GM21619 (cell line): ENCODE data around the gene NUDT19.
"Not testable (repeated sequence)": the region's sequence is repeated elsewhere in the genome, so short reads cannot be mapped to it uniquely, and the experiment has no call there.

ENCODE experiments used
- ATAC-seq: cut with Tn5 transposase; IDR thresholded peaks from one replicate; pipeline ENCODE4 v1.9.1; 2021; ENCODE audit not compliant: unreplicated experiment

Gene NUDT19

DNA sequence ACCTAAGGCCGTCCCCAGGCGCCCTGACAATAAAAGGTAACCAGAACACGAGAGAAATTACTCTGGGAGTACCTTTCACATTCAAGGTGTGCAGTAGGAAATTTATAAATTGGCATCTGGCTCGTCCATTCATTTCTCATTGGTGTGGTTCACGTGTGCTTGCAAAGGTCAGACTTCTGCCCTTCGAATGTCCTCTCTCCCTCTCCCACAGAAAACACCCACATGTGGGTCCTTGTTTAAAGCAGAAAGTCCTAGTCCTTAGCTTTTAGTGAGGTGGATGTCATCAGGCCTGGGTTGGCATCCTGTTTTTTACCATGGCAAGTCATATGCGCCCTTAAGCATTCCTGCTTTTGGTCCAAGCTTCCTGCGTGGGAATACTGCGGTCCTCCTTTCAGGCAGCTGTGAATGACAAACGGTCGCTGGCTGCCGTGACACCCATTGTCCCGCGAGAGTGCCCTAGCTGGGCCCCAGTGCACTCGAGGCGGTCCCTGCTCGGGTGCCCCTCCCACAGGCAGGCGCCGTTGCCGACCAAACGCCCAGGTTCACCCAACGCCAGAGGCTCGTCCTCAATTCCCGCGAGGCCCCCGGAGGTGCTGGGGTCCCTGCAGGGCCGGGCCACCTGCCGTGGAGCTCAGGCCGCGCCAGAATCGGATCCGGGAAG is at the start of gene NUDT19:
Gene NUDT19 (plus strand): TSS at position 531 of the 661 bp plus-strand sequence. CDS start 140 bp downstream, outside the sequence.
- peak; percentile 82 for ATAC-seq

DNA sequence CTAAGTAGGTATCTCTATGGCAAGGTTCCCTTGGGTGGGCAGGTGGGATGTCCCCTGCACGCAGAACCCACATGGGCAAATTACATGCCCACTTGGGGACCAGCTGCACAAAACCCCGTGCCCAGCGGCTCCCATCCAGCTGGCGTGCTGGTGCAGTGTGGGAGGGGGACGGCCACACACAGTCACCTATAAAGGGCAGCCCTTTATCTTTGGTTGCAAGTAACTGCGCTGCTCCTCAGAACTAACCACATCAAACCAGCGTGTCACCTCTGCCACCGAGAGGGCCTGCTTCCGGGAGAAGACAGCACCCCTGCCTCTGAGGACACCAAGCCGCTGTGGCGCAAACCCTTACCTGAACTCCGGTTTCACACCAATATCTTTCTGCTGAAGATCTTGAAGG is 48.9 kb upstream of the NUDT19 start:
- no peak for ATAC-seq

DNA sequence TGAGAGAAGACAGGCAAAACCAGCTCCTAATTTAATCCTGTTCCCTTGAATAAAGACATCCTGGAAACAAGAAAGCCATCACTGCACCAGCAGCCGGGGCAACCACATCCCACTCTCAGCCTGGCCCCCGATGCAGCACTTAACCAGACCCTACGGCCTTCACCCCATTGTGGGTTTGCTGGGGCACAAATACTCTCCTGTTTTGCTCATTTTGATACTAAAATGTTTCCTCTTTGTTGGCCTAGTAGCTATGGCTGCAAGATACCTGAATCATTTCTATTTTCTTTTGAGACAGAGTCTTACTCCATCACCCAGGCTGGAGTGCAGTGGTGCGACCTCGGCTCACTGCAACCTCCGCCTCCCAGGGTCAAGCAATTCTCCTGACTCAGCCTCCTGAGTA is 45.1 kb upstream of the NUDT19 start:
- ATAC-seq: no peak

DNA sequence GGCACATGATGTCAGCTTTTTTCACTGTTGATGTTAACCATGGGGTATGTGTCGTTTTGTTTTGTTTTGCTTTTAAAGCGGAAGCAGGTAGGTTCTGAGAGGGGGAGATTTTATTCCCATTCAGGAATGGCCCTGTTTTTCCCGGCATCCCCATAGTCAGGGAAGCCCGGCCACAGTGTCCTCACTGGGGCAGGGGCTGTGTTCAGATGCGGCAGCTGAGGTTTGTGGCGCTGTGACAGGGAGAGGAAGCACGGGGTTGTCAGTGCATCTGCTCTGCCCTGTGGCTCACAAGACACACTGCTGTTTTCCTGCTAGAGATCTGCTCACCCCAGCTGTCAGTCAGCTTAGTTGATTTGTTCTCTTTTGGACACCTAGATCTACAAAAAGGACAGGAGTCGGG is 44.3 kb upstream of the NUDT19 start:
- ATAC-seq: no peak

DNA sequence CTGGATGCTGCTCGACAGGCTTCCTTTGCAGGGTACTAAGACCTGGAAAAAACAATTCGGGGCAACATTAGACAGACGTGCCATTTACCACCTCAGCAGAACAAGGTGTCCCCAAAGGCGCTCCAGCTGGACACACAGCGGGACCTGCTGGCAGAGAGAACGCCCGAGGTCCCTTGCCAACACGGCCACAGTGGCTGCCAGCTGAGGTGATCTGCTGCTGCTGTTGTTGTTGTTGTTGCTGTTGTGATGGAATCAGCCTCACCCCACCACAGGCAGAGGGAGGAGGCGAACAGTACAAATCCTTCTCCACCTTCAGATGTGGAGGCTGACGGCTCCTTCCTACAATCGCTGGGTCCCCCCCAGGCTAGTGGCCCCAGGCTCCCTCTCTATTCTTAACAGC is 41.9 kb upstream of the NUDT19 start:
- no peak for ATAC-seq

DNA sequence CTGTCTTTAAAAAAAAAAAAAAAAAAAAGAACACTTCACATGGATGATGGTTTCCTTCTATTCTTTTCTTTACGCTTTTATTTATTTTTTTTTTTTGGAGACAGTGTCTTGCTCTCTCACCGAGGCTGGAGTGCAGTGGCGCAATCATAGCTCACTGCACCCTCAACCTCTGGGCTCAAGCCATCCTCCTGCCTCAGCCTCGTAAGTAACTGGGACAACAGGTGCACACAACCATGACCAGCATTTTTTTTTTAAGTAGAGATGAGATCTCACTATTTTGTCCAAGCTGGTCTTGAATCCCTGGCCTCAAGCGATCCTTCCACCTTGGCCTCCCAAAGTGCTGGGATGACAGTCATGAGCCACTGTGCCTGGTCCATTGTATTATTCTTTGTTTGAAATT is 41.0 kb upstream of the NUDT19 start:
- no peak for ATAC-seq

DNA sequence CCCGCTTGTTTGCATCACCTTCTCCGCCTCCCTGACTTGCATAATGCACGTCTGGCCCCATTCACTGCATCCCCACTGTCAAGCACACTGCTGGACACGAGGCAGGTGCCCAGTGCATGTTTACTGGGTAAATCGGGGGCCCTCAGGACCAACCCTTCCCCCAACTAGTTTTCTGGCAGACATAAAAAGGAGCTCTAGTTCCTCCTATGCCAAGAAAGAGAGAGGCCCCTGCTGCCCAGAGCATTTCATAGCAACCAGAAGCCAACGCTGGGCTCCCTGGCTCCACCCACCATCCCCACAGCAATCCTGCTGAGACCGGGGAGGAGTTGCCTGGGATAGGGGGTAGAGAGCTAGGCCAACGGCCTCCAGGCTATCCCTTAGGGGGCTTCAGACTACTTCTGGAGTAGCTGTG is 39.9 kb upstream of the NUDT19 start:
- no peak for ATAC-seq

DNA sequence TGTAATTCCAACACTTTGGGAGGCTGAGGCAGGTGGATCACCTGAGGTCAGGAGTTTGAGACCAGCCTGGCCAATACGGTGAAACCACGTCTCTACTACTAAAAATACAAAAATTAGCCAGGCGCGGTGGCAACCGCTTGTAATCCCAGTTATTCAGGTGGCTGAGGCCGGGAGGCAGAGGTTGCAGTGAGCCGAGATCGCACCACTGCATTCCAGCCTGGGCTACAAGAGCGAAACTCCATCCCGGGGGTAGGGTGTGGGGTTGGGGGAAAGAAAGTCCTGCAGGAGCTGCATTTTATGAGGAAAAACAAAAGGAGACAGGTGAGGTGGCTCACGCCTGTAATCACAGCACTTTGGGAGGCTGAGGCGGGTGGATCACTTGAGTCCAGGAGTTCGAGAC is 39.3 kb upstream of the NUDT19 start:
- ATAC-seq: not testable (repeated sequence)

DNA sequence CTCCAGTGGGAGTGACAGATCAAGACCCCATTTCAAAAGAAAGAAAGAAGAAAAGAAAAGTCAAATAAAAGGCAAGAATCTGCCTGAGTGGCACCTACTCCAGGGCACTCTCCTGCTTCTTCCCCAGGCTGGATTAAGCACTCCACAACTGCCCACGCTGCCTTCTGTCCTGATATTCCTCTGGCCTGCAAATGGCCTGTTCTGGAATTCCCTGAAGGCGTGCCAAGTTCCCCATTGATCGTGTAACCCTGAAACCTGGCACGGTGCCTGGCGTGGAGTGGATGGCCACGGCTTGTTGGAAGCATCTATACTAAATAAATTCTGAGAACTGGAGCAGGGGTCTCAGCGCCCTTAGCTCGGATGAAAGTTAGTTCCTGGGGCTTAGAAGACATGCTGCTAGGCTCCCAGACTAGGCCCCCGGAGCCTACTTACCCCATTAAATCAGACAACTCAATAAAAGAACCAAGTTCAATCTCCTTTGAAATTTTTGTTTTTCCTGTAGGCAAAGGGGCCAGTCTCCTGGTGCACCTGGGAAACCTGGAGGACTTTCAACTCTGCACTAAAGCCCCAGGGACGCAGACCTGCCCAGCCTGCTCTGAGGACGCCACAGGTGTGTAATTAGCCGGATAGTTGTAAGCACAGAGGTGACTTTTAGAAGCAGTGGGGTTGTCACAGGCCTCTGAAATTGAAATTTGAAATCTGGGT is 38.6 kb upstream of the NUDT19 start:
- no peak for ATAC-seq

DNA sequence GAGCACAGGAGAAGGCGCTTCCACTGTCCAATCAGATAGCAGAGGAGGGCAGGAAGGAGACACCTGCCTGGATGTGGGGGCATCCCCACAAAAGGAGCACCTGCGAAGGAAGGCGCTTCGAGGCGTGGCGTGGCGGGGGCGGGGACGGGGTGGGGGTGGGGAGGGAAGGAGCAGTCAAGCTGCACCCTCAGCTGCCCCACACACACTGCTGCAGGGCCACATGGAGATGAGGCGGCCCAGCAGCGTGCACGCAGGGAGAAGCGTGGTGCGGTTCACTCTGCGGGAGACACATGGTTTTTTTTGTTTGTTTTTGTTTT is 38.1 kb upstream of the NUDT19 start:
- ATAC-seq: no peak

DNA sequence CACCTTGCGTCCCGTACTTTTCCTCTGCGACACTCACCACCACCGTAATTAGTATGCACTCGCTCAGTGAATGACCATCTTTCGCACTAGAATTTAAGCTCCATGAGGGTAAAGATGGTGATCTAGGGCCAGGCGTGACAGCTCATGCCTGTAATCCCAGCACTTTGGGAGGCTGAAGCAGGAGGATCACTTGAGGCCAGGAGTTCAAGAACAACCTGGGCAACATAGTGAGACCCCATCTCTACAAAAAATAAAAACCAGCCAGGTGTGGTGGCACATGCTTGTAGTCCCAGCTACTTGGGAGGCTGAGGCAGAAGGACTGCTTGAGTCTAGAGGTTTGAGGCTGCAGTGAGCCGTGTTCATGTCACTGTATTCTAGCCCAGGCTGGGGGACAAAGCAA is 35.2 kb upstream of the NUDT19 start:
- ATAC-seq: not testable (repeated sequence)

DNA sequence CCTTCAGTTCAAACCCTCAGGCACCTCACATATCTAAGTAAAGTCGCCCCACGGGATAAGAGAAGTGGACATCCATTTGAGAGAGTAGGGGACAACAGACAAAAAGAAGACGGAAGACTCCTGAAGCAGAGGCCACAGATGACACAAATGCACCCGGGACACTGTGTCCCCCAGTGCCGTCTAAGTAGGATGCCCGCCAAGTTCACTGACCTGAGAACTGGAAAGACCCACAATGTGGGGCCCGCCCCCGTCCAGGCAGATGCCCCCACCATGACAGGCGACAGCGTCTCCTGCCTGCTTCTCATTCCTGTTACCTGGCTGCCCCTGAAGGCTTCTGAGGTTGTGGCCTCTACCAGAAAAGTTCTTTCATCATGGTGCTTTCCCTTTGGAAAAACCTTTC is 33.5 kb upstream of the NUDT19 start:
- ATAC-seq: no peak

DNA sequence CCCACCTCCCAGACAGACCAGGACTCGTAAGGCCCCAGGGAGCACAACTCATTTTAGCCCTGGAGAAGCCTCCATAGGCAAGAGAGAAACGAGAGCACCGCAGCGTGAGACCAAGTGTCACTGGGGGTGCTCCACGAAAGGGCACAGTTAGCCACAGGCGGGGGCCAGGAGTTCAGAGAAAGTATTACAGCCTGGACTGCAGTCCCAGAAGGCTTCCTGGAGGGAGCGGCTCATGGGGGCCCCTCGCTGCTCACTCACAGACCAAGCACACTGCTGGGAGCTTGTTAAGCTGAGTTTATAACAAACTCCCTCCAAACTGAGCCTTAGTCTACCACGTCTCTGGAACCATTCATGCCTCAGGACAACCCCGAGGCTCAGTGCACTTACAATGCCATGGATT is 33.1 kb upstream of the NUDT19 start:
- ATAC-seq: no peak

DNA sequence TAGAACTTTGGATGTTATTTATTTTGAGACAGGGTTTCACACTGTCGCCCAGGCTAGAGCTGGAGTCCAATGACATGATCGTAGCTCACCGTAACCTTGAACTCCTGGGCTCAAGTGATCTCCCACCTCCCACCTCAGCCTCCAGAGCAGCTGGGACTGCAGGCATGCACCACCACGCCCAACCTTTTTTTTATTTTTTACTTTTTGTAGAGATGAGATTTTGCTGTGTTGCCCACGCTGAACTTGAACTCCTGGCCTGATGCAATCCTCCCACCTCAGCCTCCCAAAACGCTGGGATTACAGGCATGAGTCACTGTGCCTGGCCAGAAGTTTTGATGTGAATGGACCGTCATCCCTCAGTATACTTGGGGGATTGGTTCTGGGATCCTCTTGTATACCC is 30.3 kb upstream of the NUDT19 start:
- ATAC-seq: no peak

DNA sequence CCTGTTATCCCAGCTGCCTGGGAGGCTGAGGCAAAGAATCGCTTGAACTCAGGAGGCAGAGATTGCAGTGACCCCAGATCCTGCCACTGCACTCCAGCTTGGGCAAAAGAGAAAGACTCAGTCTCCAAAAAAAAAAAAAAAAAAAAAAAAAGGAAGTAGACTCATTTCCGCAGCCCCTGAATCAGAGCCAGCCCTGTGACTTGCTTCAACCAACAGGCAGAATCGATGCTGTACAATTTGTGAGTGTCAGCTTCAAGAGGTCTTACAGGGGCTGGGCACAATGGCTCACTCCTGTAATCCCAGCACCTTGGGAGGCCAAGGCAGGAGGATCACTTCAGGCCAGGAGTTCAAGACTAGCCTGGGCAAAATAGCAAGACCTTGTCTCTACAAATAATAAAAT is 29.4 kb upstream of the NUDT19 start:
- no peak for ATAC-seq

DNA sequence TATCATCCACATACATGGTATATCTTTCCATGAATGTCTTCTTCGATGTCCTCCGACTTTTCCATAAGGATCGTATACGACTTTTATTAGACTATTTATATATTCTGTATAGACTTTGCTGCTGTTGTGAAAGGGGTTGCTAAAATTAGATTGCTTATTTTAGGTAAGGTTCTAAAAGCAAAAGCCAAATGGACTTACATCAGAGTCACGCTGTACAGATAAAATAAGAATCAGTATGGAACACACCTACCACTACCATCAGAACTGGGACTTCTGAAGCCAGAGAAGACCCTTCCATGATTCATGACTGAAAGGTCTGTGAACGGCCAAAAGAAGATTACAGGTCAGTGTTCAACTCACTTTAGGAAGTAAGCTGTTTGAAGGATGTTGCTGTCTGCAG is 25.5 kb upstream of the NUDT19 start:
- no peak for ATAC-seq

DNA sequence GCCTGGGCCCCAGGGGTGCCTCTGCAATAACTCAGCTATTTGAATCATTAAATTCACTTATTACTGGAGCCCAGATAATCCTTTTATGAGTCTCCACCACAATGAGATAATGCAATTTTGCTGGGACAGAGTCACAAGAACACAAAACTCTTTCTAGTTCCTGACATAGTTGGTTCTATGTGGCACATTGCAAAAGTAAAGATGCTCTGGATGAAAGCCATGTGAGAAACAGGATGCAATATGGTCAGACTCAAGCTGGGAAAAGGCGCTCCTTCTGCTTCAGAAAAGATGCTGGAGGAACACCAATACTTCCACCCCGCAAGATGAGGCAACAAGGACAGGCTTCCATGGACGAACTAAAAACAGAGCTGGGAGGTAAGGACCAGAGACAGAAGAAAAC is 22.3 kb upstream of the NUDT19 start:
- no peak for ATAC-seq

DNA sequence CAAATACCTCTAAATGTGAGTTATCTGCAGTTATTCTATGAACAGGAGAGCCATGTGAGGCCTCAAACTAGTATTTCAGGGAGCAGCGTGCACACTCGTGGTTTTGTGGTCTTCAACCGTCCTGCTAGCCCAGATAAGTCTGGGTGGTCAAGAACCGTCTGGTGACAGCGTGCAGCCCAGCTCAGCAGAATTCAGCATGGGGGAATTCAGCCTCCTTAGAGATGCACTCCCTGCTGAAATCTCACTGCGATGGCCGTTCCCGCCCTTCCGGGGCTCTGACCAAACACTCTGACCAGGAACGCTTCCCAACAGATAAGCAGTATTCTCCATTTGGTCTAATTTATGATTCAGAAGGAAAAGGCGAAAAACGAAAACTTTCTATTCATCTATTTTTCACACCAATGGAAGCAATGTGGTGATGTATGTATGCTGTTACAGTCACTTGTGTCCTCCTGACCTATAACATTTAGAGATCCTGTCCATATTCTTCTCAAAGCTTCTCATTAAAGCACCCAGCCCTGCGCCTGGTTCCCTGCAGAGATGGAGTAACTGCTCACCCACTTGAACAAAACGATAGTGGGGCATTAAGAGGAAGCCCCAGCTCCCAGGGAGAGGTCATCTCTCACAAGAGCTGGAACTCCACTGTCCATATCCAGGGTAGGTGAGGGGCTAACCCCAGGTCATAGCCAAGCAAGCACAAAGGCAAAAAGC is 19.6 kb upstream of the NUDT19 start:
- ATAC-seq: no peak

DNA sequence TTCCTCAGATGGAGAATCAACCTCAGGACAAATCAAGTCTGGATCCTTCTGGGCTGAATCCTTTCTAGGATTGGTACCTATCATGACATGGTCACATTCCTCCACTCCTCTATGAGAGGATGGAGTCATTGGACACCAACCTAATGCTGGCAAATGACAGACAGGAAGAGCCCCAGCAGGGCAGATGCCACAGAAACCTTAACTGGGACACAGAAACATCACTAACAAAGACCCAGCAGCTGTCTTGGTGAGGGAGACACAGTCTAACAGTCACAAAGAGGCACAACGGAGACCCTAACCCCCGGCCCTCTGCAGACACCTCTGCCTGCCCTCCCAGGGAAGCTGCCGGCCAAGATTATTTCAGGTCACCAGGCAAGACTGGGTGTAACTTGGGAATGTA is 18.8 kb upstream of the NUDT19 start:
- no peak for ATAC-seq

DNA sequence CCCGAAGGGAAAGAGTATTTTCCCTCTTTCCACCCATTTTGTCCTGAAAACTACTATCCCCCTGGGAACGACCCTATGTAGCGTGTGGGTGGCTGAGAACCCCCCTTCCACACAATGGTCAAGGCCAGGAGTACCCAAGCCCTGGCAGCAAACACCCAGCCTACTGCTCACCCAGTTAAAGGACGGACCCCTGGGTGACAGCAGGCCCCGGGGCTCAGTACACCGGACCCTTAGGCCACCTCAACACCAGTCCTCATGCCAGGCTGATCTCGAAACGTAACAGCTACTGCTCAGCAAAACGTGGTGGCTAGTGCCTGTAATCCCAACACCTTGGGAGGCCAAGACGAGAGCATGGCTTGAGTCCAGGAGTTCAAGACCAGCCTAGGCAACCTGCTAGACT is 18.0 kb upstream of the NUDT19 start:
- no peak for ATAC-seq

DNA sequence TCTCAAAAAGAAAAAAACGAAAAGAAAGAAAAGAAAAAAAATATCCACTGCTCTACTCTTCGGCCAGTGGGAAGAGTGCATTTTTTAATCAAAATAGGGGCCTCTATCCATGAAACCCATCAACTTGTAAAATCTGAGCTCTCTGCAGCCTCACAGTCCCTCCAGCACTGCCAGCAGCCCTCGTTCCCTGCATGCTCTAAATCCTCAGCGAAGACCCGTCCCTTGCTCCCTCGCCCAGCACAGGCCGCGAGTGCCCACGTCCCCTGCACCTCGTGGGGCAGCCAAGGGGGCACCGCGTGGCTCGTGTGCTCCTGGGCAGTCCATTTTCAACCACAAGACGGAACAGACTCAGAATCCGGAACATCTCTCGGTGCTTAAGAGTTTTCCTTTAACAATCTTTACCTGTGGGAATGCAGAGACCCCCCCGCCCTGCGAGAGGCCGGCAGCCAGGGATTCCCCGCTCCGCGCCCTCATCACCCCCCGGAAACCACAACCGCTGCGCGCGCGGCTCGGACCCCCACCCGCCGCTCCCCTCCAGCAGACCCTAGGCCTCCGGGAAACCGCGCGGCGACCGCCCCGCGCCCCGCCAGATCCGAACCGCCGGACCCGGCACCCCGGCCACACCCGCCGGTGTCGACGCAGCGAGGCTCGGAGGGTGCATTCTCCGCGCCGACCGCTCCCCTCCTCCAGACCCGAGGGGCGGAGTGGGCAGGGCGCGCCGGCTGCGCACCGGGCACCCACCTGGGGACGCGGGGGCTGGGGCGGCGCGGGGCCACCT is 17.3 kb upstream of the NUDT19 start:
- ATAC-seq: no peak
